Measurements from ENCODE around the gene UBTD2. TPM values are rescaled to one million over a fixed set of nuclear protein-coding genes. Genes with fewer than 3 reads are reported as not detected.

The UBTD2 gene
- total RNA-seq, 1 experiment from 2014 or later, result 42.6 TPM

DNA sequence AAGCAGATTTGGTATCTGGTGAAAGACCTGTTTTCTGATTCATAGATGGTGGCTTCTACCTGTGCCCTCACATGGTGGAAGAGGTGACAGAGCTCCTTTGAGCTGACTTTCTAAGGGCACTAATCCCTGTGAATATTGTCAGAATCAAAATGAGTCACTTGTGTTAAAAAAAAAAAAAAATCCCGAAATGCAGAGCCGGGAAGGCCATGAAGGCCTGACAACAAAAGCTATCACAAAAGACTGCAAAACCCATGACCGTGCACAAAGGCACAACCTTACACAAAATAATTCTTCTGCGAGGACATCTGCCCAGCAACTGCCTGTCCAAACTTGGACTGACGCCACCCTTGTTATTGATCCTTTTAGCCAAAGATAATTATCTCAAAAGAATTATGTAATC, 19.6 kb upstream of the UBTD2 start:
- Histone ChIP-seq H3K56ac (ENCODE audit: insufficient read length, low read depth, low read length) (no peak overlapping the region), H2BK15ac (ENCODE audit: low read depth, low read length) (no peak overlapping the region), H3K18ac (ENCODE audit: insufficient read length, low read depth, low read length) (no peak overlapping the region), H3K4me2 (ENCODE audit: insufficient read depth, insufficient read length, low read length) (no peak overlapping the region), H3K4me1 (ENCODE audit: insufficient read depth, low read length) (no peaks in the 10 kb centered on the region), H3K14ac (ENCODE audit: insufficient read depth, low read length) (no peak overlapping the region), H3K79me1 (ENCODE audit: insufficient read depth, low read depth, low read length, poor library complexity, severe bottlenecking) (no peaks in the 10 kb centered on the region), H2AFZ (ENCODE audit: low read length) (no peak overlapping the region), H3K79me2 (ENCODE audit: insufficient read depth, low read length) (no peaks in the 10 kb centered on the region), H2BK5ac (ENCODE audit: insufficient read length, low read length) (no peak overlapping the region), H3K23ac (ENCODE audit: insufficient read length, low read depth, low read length) (no peak overlapping the region), H2BK12ac (ENCODE audit: insufficient read length, low read depth, low read length) (no peak overlapping the region), H3K9ac (ENCODE audit: extremely low read depth, insufficient read length, low read length) (no peak overlapping the region), H3T11ph (ENCODE audit: low read length) (no peak overlapping the region), H3K4ac (ENCODE audit: low read depth, low read length) (no peak overlapping the region), H2AK5ac (ENCODE audit: insufficient read length, low read length) (no peak overlapping the region), H4K20me1 (ENCODE audit: control insufficient read depth, insufficient read depth, insufficient read length) (no peaks in the 10 kb centered on the region), H2BK120ac (ENCODE audit: low read depth, low read length, poor library complexity, severe bottlenecking) (no peak overlapping the region), H4K8ac (replicated peaks; ENCODE audit: insufficient read length, low read depth, low read length) (no peak overlapping the region), H3K27ac (ENCODE audit: insufficient read length, low read depth, low read length) (no peak overlapping the region), H4K5ac (ENCODE audit: insufficient read length, low read depth, low read length) (no peak overlapping the region), H4K91ac (ENCODE audit: insufficient read length, low read depth, low read length) (no peak overlapping the region), H3K9me3 (ENCODE audit: control insufficient read depth, low read depth, low read length) (no peaks in the 10 kb centered on the region), H3K23me2 (ENCODE audit: insufficient read length, low read depth, low read length, poor library complexity, severe bottlenecking) (no peaks in the 10 kb centered on the region), H2BK20ac (ENCODE audit: low read depth, low read length, poor library complexity, severe bottlenecking) (no peak overlapping the region), H3K27me3 (ENCODE audit: insufficient read depth, low read length) (no peaks in the 10 kb centered on the region)
- Mint-ChIP-seq H3K9me3 (peaks cover 11 to 20% of the 10 kb centered on the region in 2 experiments), H3K4me1 (peaks cover 2 to 7% of the 10 kb centered on the region in 2 experiments; a peak in 3 of 4 replicates), H3K4me3 (no peak overlapping the region), H3K36me3 (ENCODE audit: insufficient read depth in 1 of 3, low read depth in 3 of 3) (peaks cover 0 to 4% (median 0%) of the 10 kb centered on the region in 3 experiments; a peak in 2 of 7 replicates), H3K27ac (peak overlapping the region in 1 of 3 experiments; percentile 8; a peak in 1 of 7 replicates), H3K27me3 (ENCODE audit: low read depth) (no peaks in the 10 kb centered on the region)
- TF ChIP-seq, protein P1, sequence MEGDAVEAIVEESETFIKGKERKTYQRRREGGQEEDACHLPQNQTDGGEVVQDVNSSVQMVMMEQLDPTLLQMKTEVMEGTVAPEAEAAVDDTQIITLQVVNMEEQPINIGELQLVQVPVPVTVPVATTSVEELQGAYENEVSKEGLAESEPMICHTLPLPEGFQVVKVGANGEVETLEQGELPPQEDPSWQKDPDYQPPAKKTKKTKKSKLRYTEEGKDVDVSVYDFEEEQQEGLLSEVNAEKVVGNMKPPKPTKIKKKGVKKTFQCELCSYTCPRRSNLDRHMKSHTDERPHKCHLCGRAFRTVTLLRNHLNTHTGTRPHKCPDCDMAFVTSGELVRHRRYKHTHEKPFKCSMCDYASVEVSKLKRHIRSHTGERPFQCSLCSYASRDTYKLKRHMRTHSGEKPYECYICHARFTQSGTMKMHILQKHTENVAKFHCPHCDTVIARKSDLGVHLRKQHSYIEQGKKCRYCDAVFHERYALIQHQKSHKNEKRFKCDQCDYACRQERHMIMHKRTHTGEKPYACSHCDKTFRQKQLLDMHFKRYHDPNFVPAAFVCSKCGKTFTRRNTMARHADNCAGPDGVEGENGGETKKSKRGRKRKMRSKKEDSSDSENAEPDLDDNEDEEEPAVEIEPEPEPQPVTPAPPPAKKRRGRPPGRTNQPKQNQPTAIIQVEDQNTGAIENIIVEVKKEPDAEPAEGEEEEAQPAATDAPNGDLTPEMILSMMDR (conservative IDR thresholded peaks at IDR 0.05), result no peak
- WGBS (ENCODE audit: extremely low coverage, insufficient read length, low lambda C conversion rate), result no CpG with 5 or more reads among the region's 5 CpGs
- DNase-seq, result no peak
